ENCODE results near the gene PRSS56. TPM values are rescaled to one million over a fixed set of nuclear protein-coding genes. Genes with fewer than 3 reads are reported as not detected.

PRSS56 gene
- polyA plus RNA-seq, 1 experiment, result not detected

- Histone ChIP-seq H3K9me3 (ENCODE audit: control insufficient read depth, insufficient read depth, low read length) (peaks cover 8% of the 10 kb centered on the region), H3K27ac (ENCODE audit: low read depth, low read length) (no peak overlapping the region), H3K4me3 (ENCODE audit: low read depth, low read length) (no peak overlapping the region), H3K27me3 (ENCODE audit: control insufficient read depth, insufficient read depth, low read length) (peaks cover 13% of the 10 kb centered on the region)
- DNase-seq (ENCODE audit: low read depth, low spot score), result no peak
- POLR2A ChIA-PET, result no interaction called here
- TF ChIP-seq CTCF (IDR thresholded peaks at IDR 0.05; ENCODE audit: low read depth, low read length), result no peak
- CTCF ChIA-PET, result no interaction called here
Observed at GRCh38 chr2:232535761-232536530, 15.8 kb downstream of the PRSS56 start.

- TF ChIP-seq CTCF (IDR thresholded peaks at IDR 0.05; ENCODE audit: low read depth, low read length), result peak; percentile 24
- Histone ChIP-seq H3K27me3 (ENCODE audit: control insufficient read depth, insufficient read depth, low read length) (peaks cover 13% of the 10 kb centered on the region), H3K4me3 (ENCODE audit: low read depth, low read length) (no peak overlapping the region), H3K27ac (ENCODE audit: low read depth, low read length) (no peak overlapping the region), H3K9me3 (ENCODE audit: control insufficient read depth, insufficient read depth, low read length) (peaks cover 8% of the 10 kb centered on the region)
- ChIA-PET POLR2A (no interaction called here), CTCF (interaction anchor here (1.6 kb wide), 1 partner anchor 15 kb away, joined by 3 read pairs; no protein-coding TSS in a partner anchor)
- no peak for DNase-seq (ENCODE audit: low read depth, low spot score)
Observed at GRCh38 chr2:232537079-232537478, 16.9 kb downstream of the PRSS56 start.

GRCh38 chr2:232537499-232537898, 17.3 kb downstream of the PRSS56 start:
- no peak overlapping the region for H3K4me3 ChIP-seq (ENCODE audit: low read depth, low read length)
- no peak for DNase-seq (ENCODE audit: low read depth, low spot score)
- ChIA-PET CTCF (interaction anchor here (0.6 to 1.6 kb wide), 2 partner anchors 15 to 380 kb away, joined by 3 read pairs; no protein-coding TSS in a partner anchor), POLR2A (interaction anchor here (0.6 kb wide), 1 partner anchor 363 kb away, joined by 3 read pairs; no protein-coding TSS in a partner anchor)
- TF ChIP-seq CTCF (IDR thresholded peaks at IDR 0.05; ENCODE audit: low read depth, low read length), result no peak
- no peak overlapping the region for H3K27ac ChIP-seq (ENCODE audit: low read depth, low read length)
- H3K27me3 ChIP-seq (ENCODE audit: control insufficient read depth, insufficient read depth, low read length), result peaks cover 13% of the 10 kb centered on the region
- peaks cover 8% of the 10 kb centered on the region for H3K9me3 ChIP-seq (ENCODE audit: control insufficient read depth, insufficient read depth, low read length)

GRCh38 chr2:232538671-232539070, 18.5 kb downstream of the PRSS56 start:
- Histone ChIP-seq H3K9me3 (ENCODE audit: control insufficient read depth, insufficient read depth, low read length) (peaks cover 8% of the 10 kb centered on the region), H3K27me3 (ENCODE audit: control insufficient read depth, insufficient read depth, low read length) (peaks cover 13% of the 10 kb centered on the region), H3K27ac (ENCODE audit: low read depth, low read length) (no peak overlapping the region), H3K4me3 (ENCODE audit: low read depth, low read length) (no peak overlapping the region)
- TF ChIP-seq CTCF (IDR thresholded peaks at IDR 0.05; ENCODE audit: low read depth, low read length), result no peak
- CTCF ChIA-PET, result interaction anchor here (1.3 kb wide), 1 partner anchor 18 kb away, joined by 9 read pairs; no protein-coding TSS in a partner anchor
- POLR2A ChIA-PET, result no interaction called here
- no peak for DNase-seq (ENCODE audit: low read depth, low spot score)

All from AG04450 (cell line).